A549 treated with AZD2906 at 1 μM for 4 hours (cell line): ENCODE measurements around the gene RGL3. TPM values are rescaled to one million over a fixed set of nuclear protein-coding genes. Genes with fewer than 3 reads are reported as not detected.

Experiments used
- total RNA-seq: library from RNA; stranded (reverse); fragments of 200-300 nt; extraction: Qiagen RNA extraction; gene quantifications from 5 replicates; pipeline ENCODE4 v1.2.3, GENCODE V29; 2022

RGL3 gene
- 1.1 to 2.1 TPM (median 1.4 TPM) in 5 replicates for total RNA-seq

GRCh38 chr19:11418549-11419506 is at the start of gene RGL3:
RGL3 (minus strand) TSS chr19:11419314; CDS start chr19:11419278, 36 bp downstream.

DNA sequence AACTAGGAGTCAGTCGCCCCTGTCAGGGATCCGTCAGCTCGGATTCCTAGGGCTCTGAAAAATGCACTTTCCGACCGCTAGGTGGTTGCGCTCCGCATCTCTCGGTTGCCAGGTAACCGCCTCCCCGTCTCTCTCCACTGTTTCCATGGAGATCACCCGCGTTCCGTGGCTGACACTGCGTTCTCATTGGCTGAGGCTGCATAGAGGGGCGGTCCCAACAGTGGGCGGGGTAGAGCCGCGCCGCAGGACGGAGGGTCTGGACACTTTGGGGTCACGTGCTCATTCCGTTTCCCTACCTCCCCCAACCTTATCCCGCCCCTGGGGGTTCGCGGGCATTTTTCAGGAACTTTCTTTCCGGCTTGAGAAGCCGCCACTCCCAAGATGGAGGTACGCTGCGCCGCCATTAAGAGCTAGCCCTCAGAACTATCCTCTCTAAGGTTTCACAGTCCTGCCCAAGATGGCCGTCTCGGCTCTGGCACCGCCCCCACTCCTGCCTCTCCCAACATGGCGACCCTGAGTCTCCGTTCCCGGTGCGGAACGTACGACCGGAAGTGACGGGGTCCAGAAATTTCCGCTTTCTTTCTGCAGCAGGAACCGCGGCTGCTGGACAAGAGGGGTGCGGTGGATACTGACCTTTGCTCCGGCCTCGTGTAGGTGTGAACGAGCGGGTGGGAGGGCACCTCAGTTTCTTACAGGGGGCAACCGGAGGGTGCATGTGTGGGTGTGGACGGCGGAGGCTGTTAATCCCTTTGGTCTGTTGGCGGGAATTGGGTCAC is 16.1 kb upstream of the RGL3 start, which contains the start of the genes ODAD3 and PRKCSH:
ODAD3 (minus strand) TSS at position 65 of the 776 bp plus-strand sequence. CDS start 105 bp downstream, outside the sequence.
PRKCSH (plus strand) TSS at position 579 of the 776 bp plus-strand sequence. CDS start 483 bp downstream, outside the sequence.

DNA sequence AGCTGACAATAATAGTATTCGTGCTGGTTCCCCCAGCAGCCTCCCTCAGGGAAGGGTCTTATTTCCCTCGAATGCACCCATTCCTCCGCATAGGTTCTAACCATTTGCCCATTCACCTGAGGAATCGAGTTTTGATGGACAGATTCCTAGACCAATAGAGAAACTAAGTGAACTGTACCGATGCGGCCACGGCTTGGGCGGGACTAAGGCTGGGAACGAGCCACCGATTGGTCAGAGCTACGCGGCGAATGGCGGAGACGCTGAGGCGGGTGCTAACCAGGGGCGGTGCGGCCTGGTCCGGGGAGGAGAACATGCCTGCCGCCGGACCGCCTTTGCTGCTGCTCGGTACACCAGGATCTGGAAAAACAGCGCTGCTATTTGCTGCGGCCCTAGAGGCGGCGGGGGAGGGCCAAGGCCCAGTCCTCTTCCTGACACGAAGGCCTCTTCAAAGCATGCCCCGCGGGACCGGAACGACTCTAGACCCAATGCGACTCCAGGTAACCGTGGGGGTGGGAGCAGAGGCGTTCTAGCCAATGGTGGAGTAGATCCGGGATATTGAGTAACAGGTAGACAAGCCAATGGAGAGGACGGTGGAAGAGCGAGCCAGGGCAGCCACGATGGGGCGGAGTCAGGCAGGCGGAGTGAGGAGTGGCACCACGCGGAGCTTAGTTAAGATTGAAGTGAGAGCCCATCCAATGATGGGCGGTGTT is 44.5 kb downstream of the RGL3 start, which contains the start of gene SWSAP1:
SWSAP1 (plus strand) TSS at position 234 of the 710 bp plus-strand sequence; CDS start at position 249, 15 bp downstream.

DNA sequence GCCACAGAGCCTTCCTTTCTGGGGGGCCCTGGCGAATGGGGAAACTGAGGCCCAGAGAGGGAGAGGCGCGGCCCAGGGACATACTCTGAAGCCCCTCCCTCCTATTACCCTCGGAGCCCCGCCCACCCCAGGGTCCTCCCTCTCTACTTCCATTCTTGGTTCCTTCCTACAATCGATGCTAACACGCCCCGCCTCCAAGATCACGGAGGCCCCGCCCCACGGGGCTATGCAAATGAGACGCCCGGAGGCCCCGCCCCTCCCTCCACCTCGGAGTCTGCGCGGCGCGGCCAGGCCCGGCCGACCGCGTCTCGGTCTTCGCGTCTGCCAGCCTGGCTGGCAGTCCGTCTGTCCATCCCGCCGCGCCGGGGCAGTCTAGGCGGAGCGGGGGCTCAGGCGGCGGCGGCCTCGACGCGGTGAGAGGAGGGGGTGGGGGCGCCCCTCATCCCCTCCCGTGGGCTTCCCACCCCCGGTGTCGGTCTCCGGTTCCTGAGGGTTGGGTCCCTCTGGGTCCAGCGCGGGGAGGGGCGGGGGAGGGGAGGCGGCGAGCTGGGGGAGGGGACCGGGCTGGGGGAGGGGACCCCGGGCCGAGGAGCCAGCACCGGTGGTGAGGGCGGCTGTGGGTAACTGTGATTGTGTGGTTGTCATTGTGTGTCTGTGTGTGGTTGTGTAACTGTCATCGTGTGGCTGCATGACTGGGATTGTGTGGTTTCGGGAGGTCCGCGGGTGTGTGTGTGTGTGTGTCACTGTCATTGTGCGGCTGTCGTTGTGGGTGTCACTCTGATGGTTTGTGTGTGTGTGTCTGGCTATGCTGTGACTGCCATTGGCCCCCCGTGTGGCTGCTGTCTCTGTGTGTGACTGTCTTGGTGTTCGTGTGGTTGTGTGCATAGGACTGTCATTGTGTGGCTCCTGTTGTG is 63.7 kb downstream of the RGL3 start, which contains the start of gene PLPPR2:
PLPPR2 (plus strand) TSS at position 273 of the 914 bp plus-strand sequence. CDS start 2,242 bp downstream, outside the sequence.

DNA sequence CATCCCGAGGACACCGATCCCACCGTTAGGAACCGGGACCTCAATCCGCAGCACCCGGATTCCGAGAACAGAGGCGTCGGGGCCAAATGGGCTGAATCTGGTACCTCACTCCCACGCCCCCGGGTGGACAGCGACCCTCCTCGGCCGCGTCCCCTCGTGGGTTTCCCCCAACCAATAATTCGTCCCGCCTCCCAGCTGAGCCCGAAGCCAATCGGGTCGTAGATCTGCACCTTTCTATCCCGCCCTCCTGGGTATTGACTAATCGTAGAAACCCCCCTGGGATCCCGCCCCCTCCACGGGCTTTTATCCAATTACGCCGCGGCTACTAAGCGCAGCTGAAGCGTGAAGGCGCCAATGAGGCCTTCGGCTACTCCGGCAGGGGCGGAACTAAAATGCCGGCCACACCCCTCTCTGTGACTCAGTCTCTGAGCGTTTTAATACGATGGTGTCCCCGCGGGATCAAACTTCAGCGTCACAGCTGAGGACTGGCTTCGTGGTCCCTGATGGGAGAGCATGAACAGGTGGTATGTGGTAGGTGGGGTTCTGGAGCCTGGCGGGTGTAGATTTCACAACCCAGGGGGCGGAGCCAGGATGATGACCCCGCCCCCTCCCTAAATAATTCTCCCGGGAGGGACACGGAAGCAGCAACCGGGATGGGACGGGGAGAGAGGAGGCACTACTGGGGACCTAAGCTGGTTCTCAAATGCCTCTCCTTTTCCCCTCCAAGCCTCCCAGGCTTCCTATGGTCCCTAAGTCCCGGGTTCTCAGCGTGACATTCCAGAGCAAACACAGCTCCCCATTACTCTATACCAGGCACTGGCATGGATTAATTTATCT is 72.8 kb downstream of the RGL3 start, which contains the start of the genes CCDC159 and TMEM205:
CCDC159 (plus strand) TSS at position 416 of the 837 bp plus-strand sequence; CDS start at position 504, 88 bp downstream.
TMEM205 (minus strand) TSS at position 165 of the 837 bp plus-strand sequence. CDS start 649 bp downstream, outside the sequence.

Other genes with a start within 250 kb of the RGL3 start
- gene KANK2, start 221.8 kb downstream of the RGL3 start, total RNA-seq: 39.9 to 52.5 TPM (median 48.0 TPM) in 5 replicates
- gene ANGPTL8, start 179.7 kb downstream of the RGL3 start, total RNA-seq: not detected in 5 replicates
- 6.4 to 10.3 TPM (median 9.5 TPM) in 5 replicates for gene DOCK6, start 156.8 kb downstream of the RGL3 start, total RNA-seq
- not detected in 5 replicates for gene TSPAN16, start 123.2 kb downstream of the RGL3 start, total RNA-seq
- gene RAB3D, start 79.7 kb downstream of the RGL3 start, total RNA-seq: 3.1 to 4.6 TPM (median 3.9 TPM) in 5 replicates
- gene TMEM205, start 73.0 kb downstream of the RGL3 start, total RNA-seq: 96.5 to 132 TPM (median 113 TPM) in 5 replicates
- 3.5 to 5.8 TPM (median 4.8 TPM) in 5 replicates for gene CCDC159, start 72.8 kb downstream of the RGL3 start, total RNA-seq
- 8.3 to 9.7 TPM (median 9.3 TPM) in 5 replicates for gene PLPPR2, start 63.9 kb downstream of the RGL3 start, total RNA-seq
- gene SWSAP1, start 44.6 kb downstream of the RGL3 start, total RNA-seq: 1.3 to 2.1 TPM (median 1.8 TPM) in 5 replicates
- gene EPOR, start 35.0 kb downstream of the RGL3 start, total RNA-seq: 3.5 to 5.1 TPM (median 4.3 TPM) in 5 replicates
- 0.92 to 1.4 TPM (median 1.3 TPM) in 5 replicates for gene ODAD3, start 15.8 kb upstream of the RGL3 start, total RNA-seq
- gene PRKCSH, start 16.3 kb upstream of the RGL3 start, total RNA-seq: 252 to 265 TPM (median 258 TPM) in 5 replicates
- gene ELAVL3, start 61.7 kb upstream of the RGL3 start, total RNA-seq: 0.07 to 0.24 TPM (median 0.15 TPM) in 5 replicates
- 3.7 to 4.8 TPM (median 4.5 TPM) in 5 replicates for gene ZNF653, start 86.5 kb upstream of the RGL3 start, total RNA-seq
- 26.1 to 33.0 TPM (median 29.6 TPM) in 5 replicates for gene ECSIT, start 109.8 kb upstream of the RGL3 start, total RNA-seq
- gene CNN1, start 119.5 kb upstream of the RGL3 start, total RNA-seq: 0.24 to 0.44 TPM (median 0.37 TPM) in 5 replicates
- 84.8 to 114 TPM (median 99.8 TPM) in 5 replicates for gene ELOF1, start 139.9 kb upstream of the RGL3 start, total RNA-seq
- 0.14 to 0.39 TPM (median 0.22 TPM) in 5 replicates for gene ACP5, start 158.3 kb upstream of the RGL3 start, total RNA-seq
- gene ZNF627, start 178.2 kb upstream of the RGL3 start, total RNA-seq: 2.7 to 5.8 TPM (median 3.6 TPM) in 5 replicates